ENCODE data around the gene P2RY13. TPM values are rescaled to one million over a fixed set of nuclear protein-coding genes. Genes with fewer than 3 reads are reported as not detected.

P2RY13 gene
- total RNA-seq, 1 donor from 2014 or later, result not detected

- Mint-ChIP-seq H3K4me3 (peak overlapping the region; percentile 65), H3K27ac (peak overlapping the region; percentile 97), H3K4me1 (ENCODE audit: unreplicated experiment) (peaks cover 7% of the 10 kb centered on the region), H3K9me3 (no peaks in the 10 kb centered on the region), H3K27me3 (no peaks in the 10 kb centered on the region), H3K36me3 (peaks cover 5% of the 10 kb centered on the region)
- DNase-seq (ENCODE audit: extremely low spot score, unreplicated experiment), result no peak
- no peak for TF ChIP-seq CTCF (conservative IDR thresholded peaks at IDR 0.05)
These were observed 23.6 kb downstream of the P2RY13 start for GRCh38 chr3:151305775-151306151.

- Mint-ChIP-seq H3K4me1 (ENCODE audit: unreplicated experiment) (peaks cover 11% of the 10 kb centered on the region), H3K4me3 (peak overlapping the region; percentile 65), H3K27ac (peak overlapping the region; percentile 97), H3K9me3 (no peaks in the 10 kb centered on the region), H3K27me3 (no peaks in the 10 kb centered on the region), H3K36me3 (peaks cover 5% of the 10 kb centered on the region)
- no peak for DNase-seq (ENCODE audit: extremely low spot score, unreplicated experiment)
- TF ChIP-seq CTCF (conservative IDR thresholded peaks at IDR 0.05), result no peak
These were observed 24.1 kb downstream of the P2RY13 start for GRCh38 chr3:151305060-151305774.

- Mint-ChIP-seq H3K4me3 (peak overlapping the region; percentile 11), H3K4me1 (ENCODE audit: unreplicated experiment) (peaks cover 11% of the 10 kb centered on the region), H3K36me3 (peaks cover 5% of the 10 kb centered on the region), H3K9me3 (no peaks in the 10 kb centered on the region), H3K27me3 (no peaks in the 10 kb centered on the region), H3K27ac (peak overlapping the region; percentile 72)
- no peak for TF ChIP-seq CTCF (conservative IDR thresholded peaks at IDR 0.05)
- no peak for DNase-seq (ENCODE audit: extremely low spot score, unreplicated experiment)
These were observed 25.6 kb downstream of the P2RY13 start for GRCh38 chr3:151303751-151304150.

GRCh38 chr3:151301787-151302186, 27.6 kb downstream of the P2RY13 start:
- Mint-ChIP-seq H3K27me3 (no peaks in the 10 kb centered on the region), H3K4me1 (ENCODE audit: unreplicated experiment) (peaks cover 11% of the 10 kb centered on the region)

GRCh38 chr3:151300539-151300938, 28.8 kb downstream of the P2RY13 start:
- peaks cover 10% of the 10 kb centered on the region for H3K4me1 Mint-ChIP-seq (ENCODE audit: unreplicated experiment)
- H3K27me3 Mint-ChIP-seq, result no peaks in the 10 kb centered on the region
- no peak for TF ChIP-seq CTCF (conservative IDR thresholded peaks at IDR 0.05)
- no peaks in the 10 kb centered on the region for H3K9me3 Mint-ChIP-seq
- no peak for DNase-seq (ENCODE audit: extremely low spot score, unreplicated experiment)
- peaks cover 5% of the 10 kb centered on the region for H3K36me3 Mint-ChIP-seq
- H3K4me3 Mint-ChIP-seq, result no peak overlapping the region
- no peak overlapping the region for H3K27ac Mint-ChIP-seq

More at GRCh38 chr3:151301787-151302186, 27.6 kb downstream of the P2RY13 start:
- H3K9me3 Mint-ChIP-seq, result no peaks in the 10 kb centered on the region
- H3K4me3 Mint-ChIP-seq, result no peak overlapping the region
- H3K36me3 Mint-ChIP-seq, result peaks cover 5% of the 10 kb centered on the region
- no peak for DNase-seq (ENCODE audit: extremely low spot score, unreplicated experiment)
- no peak for TF ChIP-seq CTCF (conservative IDR thresholded peaks at IDR 0.05)
- no peak overlapping the region for H3K27ac Mint-ChIP-seq

Measured in type B pancreatic cell (in vitro differentiated cells).